ENCODE measurements around the gene RTEL1. TPM values are rescaled to one million over a fixed set of nuclear protein-coding genes. Genes with fewer than 3 reads are reported as not detected.
A peak's percentile ranks its signal among the peaks of the same experiment; 100 is the strongest.

Gene RTEL1
- total RNA-seq, 4 donors from 2014 or later = 8.5 to 38.3 (median 12.7) TPM

- no peak for DNase-seq (ENCODE audit: low spot score in 2 of 2)
- no peak overlapping the region for H3K4me3 ChIP-seq (ENCODE audit: low read depth, poor library complexity, severe bottlenecking)
- TF ChIP-seq POLR2A (IDR thresholded peaks at IDR 0.05) (no peak), CTCF (IDR thresholded peaks at IDR 0.05) (no peak)
- intact Hi-C loops (cut with DNase I; ENCODE audit: low total_unique reads) = no loop called here
- WGBS, 2 donors = 78 to 80% methylated on average over 7 to 13 of the region's 14 CpGs
Measured at GRCh38 chr20:63701329-63702035, 43.4 kb downstream of the RTEL1 start.

GRCh38 chr20:63702036-63702665 lies 44.0 kb downstream of the RTEL1 start:
- peak in 1 of 2 donors; percentile 71 for DNase-seq (ENCODE audit: low spot score in 2 of 2)
- intact Hi-C loops (cut with DNase I; ENCODE audit: low total_unique reads) = no loop called here
- 86 to 91% methylated on average over 15 to 16 of the region's 16 CpGs for WGBS, 2 donors

GRCh38 chr20:63702751-63703470 lies 44.8 kb downstream of the RTEL1 start:
- no peak overlapping the region for H3K4me3 ChIP-seq (ENCODE audit: low read depth, poor library complexity, severe bottlenecking)
- WGBS, 2 donors = 73 to 80% methylated on average over 12 to 13 of the region's 13 CpGs
- DNase-seq (ENCODE audit: low spot score in 2 of 2) = peak in 1 of 2 donors; percentile 83
- TF ChIP-seq CTCF (IDR thresholded peaks at IDR 0.05) (no peak), POLR2A (IDR thresholded peaks at IDR 0.05) (no peak)
- intact Hi-C loops (cut with DNase I; ENCODE audit: low total_unique reads) = no loop called here

More at GRCh38 chr20:63702036-63702665, 44.0 kb downstream of the RTEL1 start:
- TF ChIP-seq POLR2A (IDR thresholded peaks at IDR 0.05) (no peak), CTCF (IDR thresholded peaks at IDR 0.05) (no peak)
- no peak overlapping the region for H3K4me3 ChIP-seq (ENCODE audit: low read depth, poor library complexity, severe bottlenecking)

- no peak overlapping the region for H3K4me3 ChIP-seq (ENCODE audit: low read depth, poor library complexity, severe bottlenecking)
- WGBS, 2 donors = 86 to 94% methylated on average over 6 to 12 of the region's 15 CpGs
- peak in 1 of 2 donors; percentile 85 for DNase-seq (ENCODE audit: low spot score in 2 of 2)
- intact Hi-C loops (cut with DNase I; ENCODE audit: low total_unique reads) = no loop called here
- TF ChIP-seq POLR2A (IDR thresholded peaks at IDR 0.05) (no peak), CTCF (IDR thresholded peaks at IDR 0.05) (no peak)
Measured at GRCh38 chr20:63703471-63703975, 45.4 kb downstream of the RTEL1 start.

- H3K4me3 ChIP-seq (ENCODE audit: low read depth, poor library complexity, severe bottlenecking) = no peak overlapping the region
- 89 to 91% methylated on average over 2 to 9 of the region's 11 CpGs for WGBS, 2 donors
- DNase-seq (ENCODE audit: low spot score in 2 of 2) = no peak
- intact Hi-C loops (cut with DNase I; ENCODE audit: low total_unique reads) = no loop called here
- TF ChIP-seq POLR2A (IDR thresholded peaks at IDR 0.05) = no peak
- no peak for TF ChIP-seq CTCF (IDR thresholded peaks at IDR 0.05)
Measured at GRCh38 chr20:63703976-63704748, 46.0 kb downstream of the RTEL1 start.

Measured in lower leg skin (tissue), 4 donors.